Activated effector memory CD4-positive, alpha-beta T cell treated with anti-CD3 and anti-CD28 coated beads, Interleukin-2, amount 50 U/mL, for 16 hours (primary cell): ENCODE results near the gene PRAC2.

Experiments
- DNase-seq: peaks from one replicate; pipeline ENCODE4 v3.0.0-alpha.2; 2020

The PRAC2 gene

GRCh38 chr17:48756830-48757251 lies 33.9 kb downstream of the PRAC2 start:
- DNase-seq = no peak

GRCh38 chr17:48757524-48757961 lies 34.6 kb downstream of the PRAC2 start:
- DNase-seq = no peak

GRCh38 chr17:48759288-48759687 lies 36.3 kb downstream of the PRAC2 start:
- no peak for DNase-seq

GRCh38 chr17:48760411-48760810 lies 37.4 kb downstream of the PRAC2 start:
- no peak for DNase-seq

GRCh38 chr17:48761114-48761513 lies 38.1 kb downstream of the PRAC2 start:
- DNase-seq = no peak

- DNase-seq = no peak
Observed at GRCh38 chr17:48767263-48767774, 44.3 kb downstream of the PRAC2 start.

- DNase-seq = no peak
Observed at GRCh38 chr17:48769009-48769675, 46.2 kb downstream of the PRAC2 start.

GRCh38 chr17:48770954-48771353 lies 48.0 kb downstream of the PRAC2 start:
- DNase-seq = no peak

GRCh38 chr17:48773245-48773644 lies 50.3 kb downstream of the PRAC2 start:
- no peak for DNase-seq
